ENCODE results near the gene OR2Y1. TPM values are rescaled to one million over a fixed set of nuclear protein-coding genes. Genes with fewer than 3 reads are reported as not detected.
"Not testable (repeated sequence)": the region's sequence is repeated elsewhere in the genome, so short reads cannot be mapped to it uniquely, and the experiment has no call there.

OR2Y1 gene
- polyA plus RNA-seq, 1 donor from 2014 or later, result not detected

DNA sequence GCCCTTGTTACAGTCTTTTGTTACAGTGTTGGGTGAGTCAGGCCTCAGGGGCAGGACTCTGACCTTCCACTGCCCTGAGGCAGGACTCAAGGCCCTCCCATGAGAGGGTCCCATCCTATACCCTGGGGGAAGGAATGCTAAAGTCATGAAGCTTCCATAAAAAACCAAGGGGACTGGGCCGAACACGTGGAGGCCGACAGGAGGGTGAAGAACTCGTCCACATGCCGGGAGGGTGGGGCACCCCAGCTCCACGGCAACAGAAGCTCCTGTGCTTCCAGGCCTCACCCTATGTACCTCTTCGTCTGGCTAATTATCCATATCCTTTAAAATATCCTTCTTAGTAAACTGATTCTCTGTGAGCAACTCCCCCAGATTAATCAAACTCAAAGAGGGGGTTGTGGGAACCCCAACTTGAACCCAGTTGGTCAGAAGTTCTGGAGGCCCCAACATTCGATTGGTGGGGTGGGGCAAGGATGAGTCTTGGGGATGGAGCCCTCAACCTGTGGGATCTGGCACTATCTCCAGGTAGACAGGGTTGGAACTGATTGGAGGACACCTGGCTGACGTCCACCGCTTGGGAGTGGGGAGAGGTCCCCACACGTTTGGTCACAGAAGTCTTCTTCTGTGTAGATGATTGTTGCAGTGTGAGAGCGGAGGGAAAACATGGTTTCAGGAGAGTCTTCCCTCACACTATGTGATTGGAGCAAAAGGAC, 43.6 kb upstream of the OR2Y1 start:
- H3K27me3 ChIP-seq (ENCODE audit: insufficient read depth, low read depth, low read length), result no peaks in the 10 kb centered on the region
- H3K4me3 ChIP-seq (ENCODE audit: low read length), result no peak overlapping the region
- no peak overlapping the region for H3K4me2 ChIP-seq (ENCODE audit: low read length)
- H3K9me2 ChIP-seq (ENCODE audit: insufficient read depth, low read length), result no peaks in the 10 kb centered on the region
- TF ChIP-seq RAD21 (conservative IDR thresholded peaks at IDR 0.05) (no peak), EZH2 (IDR thresholded peaks at IDR 0.05; ENCODE audit: borderline replicate concordance, insufficient read depth, low read length, poor library complexity, severe bottlenecking) (no peak), EP300 (conservative IDR thresholded peaks at IDR 0.05; ENCODE audit: poor library complexity, severe bottlenecking) (no peak), MXI1 (conservative IDR thresholded peaks at IDR 0.05; ENCODE audit: poor library complexity, severe bottlenecking) (no peak), POLR2AphosphoS5 (IDR thresholded peaks at IDR 0.05) (no peak), TAF1 (IDR thresholded peaks at IDR 0.05; ENCODE audit: low read depth) (no peak), SMC3 (conservative IDR thresholded peaks at IDR 0.05; ENCODE audit: poor library complexity) (no peak)
- TF ChIP-seq, protein P1, sequence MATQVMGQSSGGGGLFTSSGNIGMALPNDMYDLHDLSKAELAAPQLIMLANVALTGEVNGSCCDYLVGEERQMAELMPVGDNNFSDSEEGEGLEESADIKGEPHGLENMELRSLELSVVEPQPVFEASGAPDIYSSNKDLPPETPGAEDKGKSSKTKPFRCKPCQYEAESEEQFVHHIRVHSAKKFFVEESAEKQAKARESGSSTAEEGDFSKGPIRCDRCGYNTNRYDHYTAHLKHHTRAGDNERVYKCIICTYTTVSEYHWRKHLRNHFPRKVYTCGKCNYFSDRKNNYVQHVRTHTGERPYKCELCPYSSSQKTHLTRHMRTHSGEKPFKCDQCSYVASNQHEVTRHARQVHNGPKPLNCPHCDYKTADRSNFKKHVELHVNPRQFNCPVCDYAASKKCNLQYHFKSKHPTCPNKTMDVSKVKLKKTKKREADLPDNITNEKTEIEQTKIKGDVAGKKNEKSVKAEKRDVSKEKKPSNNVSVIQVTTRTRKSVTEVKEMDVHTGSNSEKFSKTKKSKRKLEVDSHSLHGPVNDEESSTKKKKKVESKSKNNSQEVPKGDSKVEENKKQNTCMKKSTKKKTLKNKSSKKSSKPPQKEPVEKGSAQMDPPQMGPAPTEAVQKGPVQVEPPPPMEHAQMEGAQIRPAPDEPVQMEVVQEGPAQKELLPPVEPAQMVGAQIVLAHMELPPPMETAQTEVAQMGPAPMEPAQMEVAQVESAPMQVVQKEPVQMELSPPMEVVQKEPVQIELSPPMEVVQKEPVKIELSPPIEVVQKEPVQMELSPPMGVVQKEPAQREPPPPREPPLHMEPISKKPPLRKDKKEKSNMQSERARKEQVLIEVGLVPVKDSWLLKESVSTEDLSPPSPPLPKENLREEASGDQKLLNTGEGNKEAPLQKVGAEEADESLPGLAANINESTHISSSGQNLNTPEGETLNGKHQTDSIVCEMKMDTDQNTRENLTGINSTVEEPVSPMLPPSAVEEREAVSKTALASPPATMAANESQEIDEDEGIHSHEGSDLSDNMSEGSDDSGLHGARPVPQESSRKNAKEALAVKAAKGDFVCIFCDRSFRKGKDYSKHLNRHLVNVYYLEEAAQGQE (IDR thresholded peaks at IDR 0.05; ENCODE audit: borderline replicate concordance), result no peak
- TF ChIP-seq, protein P2, sequence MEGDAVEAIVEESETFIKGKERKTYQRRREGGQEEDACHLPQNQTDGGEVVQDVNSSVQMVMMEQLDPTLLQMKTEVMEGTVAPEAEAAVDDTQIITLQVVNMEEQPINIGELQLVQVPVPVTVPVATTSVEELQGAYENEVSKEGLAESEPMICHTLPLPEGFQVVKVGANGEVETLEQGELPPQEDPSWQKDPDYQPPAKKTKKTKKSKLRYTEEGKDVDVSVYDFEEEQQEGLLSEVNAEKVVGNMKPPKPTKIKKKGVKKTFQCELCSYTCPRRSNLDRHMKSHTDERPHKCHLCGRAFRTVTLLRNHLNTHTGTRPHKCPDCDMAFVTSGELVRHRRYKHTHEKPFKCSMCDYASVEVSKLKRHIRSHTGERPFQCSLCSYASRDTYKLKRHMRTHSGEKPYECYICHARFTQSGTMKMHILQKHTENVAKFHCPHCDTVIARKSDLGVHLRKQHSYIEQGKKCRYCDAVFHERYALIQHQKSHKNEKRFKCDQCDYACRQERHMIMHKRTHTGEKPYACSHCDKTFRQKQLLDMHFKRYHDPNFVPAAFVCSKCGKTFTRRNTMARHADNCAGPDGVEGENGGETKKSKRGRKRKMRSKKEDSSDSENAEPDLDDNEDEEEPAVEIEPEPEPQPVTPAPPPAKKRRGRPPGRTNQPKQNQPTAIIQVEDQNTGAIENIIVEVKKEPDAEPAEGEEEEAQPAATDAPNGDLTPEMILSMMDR (IDR thresholded peaks at IDR 0.05; ENCODE audit: poor library complexity, severe bottlenecking), result no peak
- H4K20me1 ChIP-seq (ENCODE audit: insufficient read depth), result no peaks in the 10 kb centered on the region
- H3K27ac ChIP-seq (ENCODE audit: low read length), result no peak overlapping the region
- H3K9me3 ChIP-seq (ENCODE audit: low read length), result no peaks in the 10 kb centered on the region
- no peak overlapping the region for H2AFZ ChIP-seq (ENCODE audit: low read depth, low read length)
- no peaks in the 10 kb centered on the region for H3F3A ChIP-seq (ENCODE audit: insufficient read depth, low read length, poor library complexity, severe bottlenecking)
- no peak overlapping the region for H3K9ac ChIP-seq (ENCODE audit: low read length)
- no peaks in the 10 kb centered on the region for H3K36me3 ChIP-seq (ENCODE audit: insufficient read depth, low read length)
- H3K79me2 ChIP-seq (replicated peaks; ENCODE audit: insufficient read depth, low read length), result no peaks in the 10 kb centered on the region

DNA sequence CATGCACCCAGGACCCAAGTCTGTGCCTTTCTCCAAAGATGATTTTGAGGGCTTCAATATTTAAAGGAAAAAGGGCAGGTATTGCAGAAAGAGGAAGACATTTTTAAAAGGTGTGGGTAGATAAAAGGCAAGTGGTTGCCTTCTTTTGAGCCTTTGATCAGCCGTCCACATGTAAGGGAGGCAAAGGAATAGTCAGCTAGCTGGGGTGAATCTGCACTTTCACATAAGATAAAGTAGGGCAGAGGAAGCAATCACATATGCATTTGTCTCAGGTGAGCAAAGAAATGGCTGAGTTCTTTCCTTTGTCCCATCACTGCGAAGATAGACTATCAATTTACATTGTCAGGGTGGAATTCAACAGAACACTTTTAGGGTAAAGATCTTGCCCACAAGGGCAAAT, 42.9 kb upstream of the OR2Y1 start:
- TF ChIP-seq POLR2AphosphoS5 (IDR thresholded peaks at IDR 0.05) (no peak), TAF1 (IDR thresholded peaks at IDR 0.05; ENCODE audit: low read depth) (no peak)
- TF ChIP-seq, protein P2 (IDR thresholded peaks at IDR 0.05; ENCODE audit: poor library complexity, severe bottlenecking), result no peak
- Histone ChIP-seq H3K4me3 (ENCODE audit: low read length) (no peak overlapping the region), H3K4me2 (ENCODE audit: low read length) (no peak overlapping the region), H3K27me3 (ENCODE audit: insufficient read depth, low read depth, low read length) (no peaks in the 10 kb centered on the region), H3K79me2 (replicated peaks; ENCODE audit: insufficient read depth, low read length) (no peaks in the 10 kb centered on the region), H4K20me1 (ENCODE audit: insufficient read depth) (no peaks in the 10 kb centered on the region), H3K27ac (ENCODE audit: low read length) (no peak overlapping the region), H3K9me3 (ENCODE audit: low read length) (no peaks in the 10 kb centered on the region), H3K9me2 (ENCODE audit: insufficient read depth, low read length) (no peaks in the 10 kb centered on the region), H2AFZ (ENCODE audit: low read depth, low read length) (no peak overlapping the region), H3F3A (ENCODE audit: insufficient read depth, low read length, poor library complexity, severe bottlenecking) (no peaks in the 10 kb centered on the region), H3K36me3 (ENCODE audit: insufficient read depth, low read length) (no peaks in the 10 kb centered on the region), H3K9ac (ENCODE audit: low read length) (no peak overlapping the region)

DNA sequence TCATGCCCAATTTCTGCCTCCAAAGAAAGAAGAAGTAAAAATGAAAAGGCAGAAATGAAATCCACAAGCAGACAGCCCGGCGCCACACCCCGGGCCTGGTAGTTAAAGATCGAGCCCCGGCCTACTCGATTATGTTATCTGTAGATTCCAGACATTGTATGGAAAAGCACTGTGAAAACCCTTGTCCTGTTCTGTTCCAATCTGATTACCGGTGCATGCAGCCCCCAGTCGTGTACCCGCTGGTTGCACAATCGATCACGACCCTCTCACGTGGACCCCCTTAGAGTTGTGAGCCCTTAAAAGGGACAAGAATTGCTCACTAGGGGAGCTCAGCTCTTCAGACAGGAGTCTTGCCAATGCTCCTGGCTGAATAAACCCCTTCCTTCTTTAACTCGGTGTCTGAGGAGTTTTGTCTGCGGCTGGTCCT, 42.1 kb upstream of the OR2Y1 start:
- not testable (repeated sequence) for H3K9me2 ChIP-seq (ENCODE audit: insufficient read depth, low read length); H2AFZ ChIP-seq (ENCODE audit: low read depth, low read length); H3K4me2 ChIP-seq (ENCODE audit: low read length); H3K27me3 ChIP-seq (ENCODE audit: insufficient read depth, low read depth, low read length); H3K9ac ChIP-seq (ENCODE audit: low read length); H3K9me3 ChIP-seq (ENCODE audit: low read length); H3K79me2 ChIP-seq (replicated peaks; ENCODE audit: insufficient read depth, low read length); H3K27ac ChIP-seq (ENCODE audit: low read length); H4K20me1 ChIP-seq (ENCODE audit: insufficient read depth); H3F3A ChIP-seq (ENCODE audit: insufficient read depth, low read length, poor library complexity, severe bottlenecking); H3K36me3 ChIP-seq (ENCODE audit: insufficient read depth, low read length); H3K4me3 ChIP-seq (ENCODE audit: low read length)

Data from neural cell (in vitro differentiated cells).